Colonic mucosa (tissue), 4 donors: ENCODE measurements around the gene G6PC3. TPM values are rescaled to one million over a fixed set of nuclear protein-coding genes. Genes with fewer than 3 reads are reported as not detected.

Source experiments
- DNase-seq: peaks from one replicate; pipeline ENCODE4 v3.0.0-alpha.2; 2020
- H3K27ac ChIP-seq: fragments of 200-600 bp; one replicate; pipeline ENCODE4 v1.8.0; 2021
- H3K27me3 ChIP-seq: fragments of 200-600 bp; one replicate; pipeline ENCODE4 v1.8.0; 2021
- H3K36me3 ChIP-seq: fragments of 200-600 bp; one replicate; pipeline ENCODE4 v1.8.0; 2021
- H3K4me1 ChIP-seq: fragments of 200-600 bp; one replicate; pipeline ENCODE4 v1.8.0; 2021; ENCODE audit warnings: mild to moderate bottlenecking
- H3K4me3 ChIP-seq: fragments of 200-600 bp; one replicate; pipeline ENCODE4 v1.8.0; 2021
- H3K9ac ChIP-seq, 2 donors: one replicate each; pipeline ENCODE4 v1.7.0; 2013; ENCODE audit warnings: control low read depth in 2 of 2, low read depth in 2 of 2, low read length in 2 of 2
- H3K9me3 ChIP-seq: fragments of 200-600 bp; one replicate; pipeline ENCODE4 v1.8.0; 2021
- CTCF ChIP-seq: fragments of 200-600 bp; IDR thresholded peaks from one replicate; pipeline ENCODE4 v1.8.0; 2022; ENCODE audit warnings: antibody characterized with exemption, mild to moderate bottlenecking
- intact Hi-C: fragments of 100-400 bp; cut with DNase I; formaldehyde crosslinking; loops from one replicate; pipeline ENCODE4 v1.14.1; 2022
- total RNA-seq, 2 donors: library from RNA; stranded (reverse); fragmentation: NEBNext Ultra II Directional in 1 of 2; extraction: Animal tissue kit (Norgen Biotek cat#: 25700) in 1 of 2; gene quantifications; one replicate each; pipeline ENCODE4 v1.2.1, GENCODE V29; 2021
- donor health status: healthy.
- donor health status: DM: no; HTN: no; CAD: no.
- donor health status: DM: no; HTN: no; CAD: no.

Gene G6PC3
- total RNA-seq, 2 donors from 2014 or later, result 28.3 to 44.7 TPM

- no peaks in the 10 kb centered on the region for H3K4me1 ChIP-seq
- no peaks in the 10 kb centered on the region for H3K36me3 ChIP-seq
- no peak for DNase-seq
- no peaks in the 10 kb centered on the region for H3K9me3 ChIP-seq
- TF ChIP-seq CTCF, result no peak
- no peak overlapping the region for H3K9ac ChIP-seq
- intact Hi-C loops, result no loop called here
- H3K4me3 ChIP-seq, result no peak overlapping the region
- no peaks in the 10 kb centered on the region for H3K27me3 ChIP-seq
- no peak overlapping the region for H3K27ac ChIP-seq
These were observed 21.1 kb upstream of the G6PC3 start for GRCh38 chr17:44049294-44050060.

DNA sequence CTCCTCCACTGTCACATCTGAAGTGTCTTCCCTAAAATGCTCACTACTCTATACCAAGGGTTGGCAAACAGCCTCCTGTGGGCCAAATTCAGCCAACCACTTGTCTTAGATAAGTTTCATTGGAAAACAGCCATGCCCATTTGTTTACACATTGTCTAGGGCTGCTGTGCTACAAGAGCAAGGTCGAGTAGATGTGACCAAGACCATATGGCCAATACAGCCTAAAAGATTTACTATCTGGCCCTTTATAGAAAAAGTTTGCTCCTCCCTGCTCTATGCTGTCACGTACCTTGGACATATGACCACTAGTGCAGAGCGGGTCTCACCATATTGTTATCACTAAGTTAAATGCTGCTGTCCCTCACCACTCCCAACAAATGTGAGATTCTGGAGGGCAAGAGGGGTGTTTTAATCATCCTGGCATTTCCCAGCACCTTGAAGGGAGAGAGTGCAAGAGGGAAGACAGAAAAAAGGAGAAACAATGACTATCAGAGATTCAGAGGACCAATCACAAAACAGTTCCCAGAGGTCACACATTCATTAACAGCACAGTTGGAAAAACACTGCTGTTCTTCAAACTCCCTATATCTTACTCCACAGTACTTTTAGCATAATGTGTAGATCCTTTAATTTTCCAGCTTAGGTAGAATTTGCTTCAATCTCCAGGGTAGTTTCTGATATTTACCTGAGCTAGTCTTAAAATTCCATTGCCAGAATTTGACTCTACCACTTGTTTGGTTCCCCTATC, 17.2 kb upstream of the G6PC3 start:
- intact Hi-C loops, result no loop called here
- Histone ChIP-seq H3K36me3 (no peaks in the 10 kb centered on the region), H3K9ac (no peak overlapping the region), H3K4me3 (no peak overlapping the region), H3K9me3 (no peaks in the 10 kb centered on the region), H3K27ac (no peak overlapping the region), H3K4me1 (no peaks in the 10 kb centered on the region), H3K27me3 (no peaks in the 10 kb centered on the region)
- no peak for DNase-seq
- TF ChIP-seq CTCF, result no peak

DNA sequence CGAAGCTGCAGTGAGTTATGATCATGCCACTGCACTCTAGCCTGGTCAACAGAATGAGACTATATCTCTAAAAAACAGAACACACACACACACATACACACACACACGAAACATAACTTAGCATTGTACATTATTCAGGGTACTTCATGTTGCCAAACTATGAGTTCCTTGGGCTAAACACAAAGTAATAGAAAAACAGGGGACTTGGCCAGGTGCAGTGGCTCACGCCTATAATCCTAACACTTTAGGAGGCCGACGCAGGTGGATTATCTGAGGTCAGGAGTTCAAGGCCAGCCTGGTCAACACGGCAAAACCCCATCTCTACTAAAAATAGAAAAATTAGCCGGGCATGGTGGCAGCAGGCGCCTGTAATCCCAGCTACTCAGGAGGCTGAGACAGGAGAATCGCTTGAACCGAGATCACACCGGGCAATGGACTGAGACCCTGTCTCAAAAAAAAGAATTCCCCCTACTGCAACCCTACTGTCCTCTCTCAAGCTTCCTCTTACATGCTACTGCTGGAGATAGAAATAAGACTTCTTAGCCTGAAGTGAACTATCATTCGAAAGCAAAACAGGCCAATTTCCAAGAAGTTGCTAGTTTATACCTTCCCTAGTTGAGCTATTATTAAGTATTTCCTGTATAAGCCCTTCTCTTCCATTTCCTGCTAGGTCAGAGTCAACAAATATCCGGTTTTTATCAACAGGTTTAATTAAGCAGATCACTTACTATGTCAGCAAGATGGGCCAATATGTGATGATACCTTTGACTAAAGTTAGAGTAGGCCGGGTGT, 11.2 kb upstream of the G6PC3 start:
- no peaks in the 10 kb centered on the region for H3K27me3 ChIP-seq
- no peak overlapping the region for H3K9ac ChIP-seq
- no peak overlapping the region for H3K4me3 ChIP-seq
- TF ChIP-seq CTCF, result no peak
- no peaks in the 10 kb centered on the region for H3K4me1 ChIP-seq
- no peak for DNase-seq
- H3K36me3 ChIP-seq, result no peaks in the 10 kb centered on the region
- intact Hi-C loops, result no loop called here
- no peak overlapping the region for H3K27ac ChIP-seq
- H3K9me3 ChIP-seq, result no peaks in the 10 kb centered on the region

DNA sequence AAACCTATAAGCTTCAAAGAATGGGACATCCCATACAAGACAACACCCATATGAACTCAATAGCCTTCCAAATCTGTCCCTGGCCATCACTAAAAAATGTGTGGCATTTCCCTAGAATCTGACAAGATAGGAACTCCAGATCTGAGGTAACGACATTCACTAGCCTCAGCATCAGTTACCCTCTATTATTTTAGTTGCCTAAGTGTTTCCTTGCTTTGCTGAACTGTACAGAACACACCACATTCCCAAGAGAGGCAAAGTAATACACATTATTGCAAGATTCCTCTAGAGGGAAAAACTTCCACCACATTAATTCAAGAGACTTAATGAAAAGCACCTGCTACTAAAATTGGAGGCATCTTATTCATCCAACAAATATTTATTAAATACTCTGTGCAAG, 9.1 kb upstream of the G6PC3 start:
- no peaks in the 10 kb centered on the region for H3K36me3 ChIP-seq
- H3K4me1 ChIP-seq, result no peaks in the 10 kb centered on the region
- DNase-seq, result no peak
- intact Hi-C loops, result no loop called here
- H3K9me3 ChIP-seq, result no peaks in the 10 kb centered on the region
- TF ChIP-seq CTCF, result no peak
- no peak overlapping the region for H3K27ac ChIP-seq
- no peak overlapping the region for H3K4me3 ChIP-seq
- no peak overlapping the region for H3K9ac ChIP-seq
- H3K27me3 ChIP-seq, result no peaks in the 10 kb centered on the region

DNA sequence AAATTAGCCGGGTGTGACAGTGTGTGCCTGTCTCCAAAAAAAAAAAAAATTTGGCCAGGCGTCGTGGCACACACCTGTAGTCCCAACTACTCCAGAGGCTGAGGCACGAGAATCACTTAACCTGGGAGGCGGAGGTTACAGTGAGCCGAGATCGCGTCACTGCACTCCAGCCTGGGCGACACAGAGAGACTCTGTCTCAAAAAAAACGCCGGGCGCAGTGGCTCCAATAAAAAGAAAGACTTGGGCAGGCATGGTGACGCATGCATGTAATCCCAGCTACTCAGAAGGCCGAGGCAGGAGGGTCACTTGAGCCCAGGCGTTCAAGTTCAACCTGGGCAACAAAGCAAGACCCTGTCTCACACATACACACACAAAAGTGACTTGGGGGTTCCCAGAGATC, 7.7 kb upstream of the G6PC3 start:
- intact Hi-C loops, result no loop called here
- Histone ChIP-seq H3K9ac (no peak overlapping the region), H3K27me3 (no peaks in the 10 kb centered on the region), H3K27ac (no peak overlapping the region), H3K4me3 (no peak overlapping the region), H3K9me3 (no peaks in the 10 kb centered on the region), H3K36me3 (no peaks in the 10 kb centered on the region), H3K4me1 (no peaks in the 10 kb centered on the region)
- DNase-seq, result no peak
- TF ChIP-seq CTCF, result no peak
